Astrocyte of the spinal cord (primary cell): ENCODE data around the gene AP1S1.

ENCODE experiments used
- DNase-seq: peaks from one replicate; pipeline ENCODE4 v3.0.0; 2011; ENCODE audit warnings: low read depth, low spot score
- H3K4me3 ChIP-seq: 2 replicates; pipeline ENCODE4 v1.5.1; 2011; ENCODE audit warnings: low read depth, mild to moderate bottlenecking, low read length, moderate library complexity
- CTCF ChIP-seq: IDR thresholded peaks from 2 replicates; pipeline ENCODE4 v1.5.1; 2012; ENCODE audit warnings: low read depth, mild to moderate bottlenecking, low read length, inconsistent platforms
- in situ Hi-C: cut with HindIII; loops from 2 replicates; pipeline ENCODE4 v1.10.0; 2017; ENCODE audit warnings: low sequenced_read_pairs

Gene AP1S1

GRCh38 chr7:101123703-101124068, 30.6 kb upstream of the AP1S1 start:
- in situ Hi-C loops = no loop called here
- H3K4me3 ChIP-seq = no peak overlapping the region
- no peak for TF ChIP-seq CTCF
- DNase-seq = no peak

DNA sequence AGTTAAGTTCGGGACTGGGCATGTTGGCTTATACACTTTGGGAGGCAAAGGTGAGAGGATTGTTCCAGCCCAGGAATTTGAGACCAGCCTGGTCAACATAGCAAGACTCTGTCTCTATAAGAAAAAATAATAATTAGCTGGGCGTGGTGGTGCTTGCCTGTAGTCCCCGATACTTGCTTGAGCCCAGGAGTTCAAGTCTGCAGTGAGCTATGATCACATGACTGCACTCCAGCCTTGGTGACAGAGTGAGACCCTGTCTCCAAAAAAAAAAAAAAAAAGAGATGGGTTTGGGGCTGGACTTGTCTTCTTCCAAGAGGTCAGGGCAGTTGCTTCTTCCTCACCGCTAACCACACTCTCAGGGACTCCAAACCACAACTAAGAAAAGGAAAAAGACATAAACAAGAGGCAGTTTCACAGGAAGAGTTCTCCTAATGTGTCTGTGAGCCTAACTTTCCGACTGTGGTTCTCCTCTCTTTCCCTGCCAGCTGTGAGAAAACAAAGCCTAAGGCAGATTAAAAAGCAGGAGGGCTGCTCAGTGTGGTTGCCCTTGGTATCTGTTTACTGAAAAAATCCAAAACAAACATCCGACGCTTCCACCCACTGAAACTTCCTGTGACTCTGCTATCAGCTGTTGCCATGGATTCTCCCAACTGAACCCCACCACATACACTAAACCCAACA, 29.8 kb upstream of the AP1S1 start:
- DNase-seq = peak; percentile 97
- in situ Hi-C loops = no loop called here

GRCh38 chr7:101125989-101126650, 28.2 kb upstream of the AP1S1 start:
- no peak for TF ChIP-seq CTCF
- in situ Hi-C loops = no loop called here
- peak overlapping the region; percentile 97 for H3K4me3 ChIP-seq
- peak; percentile 90 for DNase-seq

More for the DNA sequence above, 29.8 kb upstream of the AP1S1 start:
- no peak overlapping the region for H3K4me3 ChIP-seq
- no peak for TF ChIP-seq CTCF

DNA sequence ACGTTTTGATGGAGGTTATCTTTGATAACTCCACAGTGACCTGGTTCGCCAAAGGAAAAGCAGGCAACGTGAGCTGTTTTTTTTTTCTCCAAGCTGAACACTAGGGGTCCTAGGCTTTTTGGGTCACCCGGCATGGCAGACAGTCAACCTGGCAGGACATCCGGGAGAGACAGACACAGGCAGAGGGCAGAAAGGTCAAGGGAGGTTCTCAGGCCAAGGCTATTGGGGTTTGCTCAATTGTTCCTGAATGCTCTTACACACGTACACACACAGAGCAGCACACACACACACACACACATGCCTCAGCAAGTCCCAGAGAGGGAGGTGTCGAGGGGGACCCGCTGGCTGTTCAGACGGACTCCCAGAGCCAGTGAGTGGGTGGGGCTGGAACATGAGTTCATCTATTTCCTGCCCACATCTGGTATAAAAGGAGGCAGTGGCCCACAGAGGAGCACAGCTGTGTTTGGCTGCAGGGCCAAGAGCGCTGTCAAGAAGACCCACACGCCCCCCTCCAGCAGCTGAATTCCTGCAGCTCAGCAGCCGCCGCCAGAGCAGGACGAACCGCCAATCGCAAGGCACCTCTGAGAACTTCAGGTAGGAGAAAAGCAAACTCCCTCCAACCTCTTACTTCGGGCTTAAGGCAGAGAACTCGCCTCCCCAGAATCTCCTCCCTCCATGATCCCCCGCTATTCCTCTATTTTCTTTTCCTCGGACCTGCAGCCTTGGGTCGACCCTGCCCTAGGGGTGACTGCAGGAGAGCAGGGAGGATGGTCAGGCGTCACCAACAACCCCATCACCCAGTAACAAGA, 27.4 kb upstream of the AP1S1 start, which contains the start of gene SERPINE1:
Gene SERPINE1, plus strand, starts transcription at position 454 of the 809 bp plus-strand sequence. CDS start 1,290 bp downstream, outside the sequence.
- in situ Hi-C loops = no loop called here
- TF ChIP-seq CTCF = peak; percentile 31
- H3K4me3 ChIP-seq = peak within 1 kb of the TSS; percentile 97
- DNase-seq = peak; percentile 99

DNA sequence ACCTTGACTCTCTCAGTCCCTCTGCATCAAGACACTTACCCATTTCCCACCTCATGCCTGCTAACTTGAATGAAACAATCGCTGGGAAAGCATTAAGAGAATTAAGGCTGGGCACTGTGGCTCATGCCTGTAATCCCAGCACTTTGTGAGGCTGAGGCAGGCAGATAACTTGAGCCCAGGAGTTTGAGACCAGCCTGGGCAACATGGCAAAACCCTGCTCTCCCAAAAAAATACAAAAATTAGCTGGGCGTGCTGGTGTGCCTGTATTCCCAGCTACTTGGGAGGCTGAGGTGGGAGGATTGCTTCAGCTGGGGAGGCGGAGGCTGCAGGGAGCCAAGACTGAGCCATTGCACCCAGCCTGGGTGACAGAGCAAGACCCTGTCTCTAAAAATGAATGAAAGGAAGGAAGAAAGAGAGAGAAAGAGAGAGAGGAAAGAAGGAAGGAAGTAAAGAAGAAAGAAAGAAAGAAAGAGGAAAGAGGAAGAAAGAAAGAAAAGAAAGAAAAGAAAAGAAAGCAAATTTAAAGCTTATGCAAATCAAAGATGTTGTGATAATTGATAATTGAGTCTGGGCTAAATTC, 26.7 kb upstream of the AP1S1 start:
- in situ Hi-C loops = no loop called here
- no peak for DNase-seq
- no peak for TF ChIP-seq CTCF
- H3K4me3 ChIP-seq = peak overlapping the region; percentile 97
